Loucy (cell line): ENCODE results near the gene RAPGEF1.

Source experiments
- CTCF ChIP-seq: fragments of 200-600 bp; sonication (generic); conservative IDR thresholded peaks from 2 replicates; pipeline ENCODE4 v1.5.1; 2014; ENCODE audit warnings: mild to moderate bottlenecking, antibody characterized with exemption, low read length
- EZH2phosphoT487 ChIP-seq: fragments of 200-600 bp; IDR thresholded peaks from 2 replicates; pipeline ENCODE4 v1.6.1; 2018; ENCODE audit warnings: antibody characterized with exemption, mild to moderate bottlenecking, moderate library complexity, borderline replicate concordance

GRCh38 chr9:131688377-131688776, 51.5 kb downstream of the RAPGEF1 start:
- TF ChIP-seq CTCF (no peak), EZH2phosphoT487 (no peak)
